ENCODE results near the gene CROCC2. TPM values are rescaled to one million over a fixed set of nuclear protein-coding genes. Genes with fewer than 3 reads are reported as not detected.

The CROCC2 gene
- total and polyA plus RNA-seq, 12 donors = 0.07 to 0.65 (median 0.28) TPM; not detected in 6

GRCh38 chr2:240946654-240947053 lies 40.5 kb downstream of the CROCC2 start:
- WGBS, 4 donors = 62 to 85% (median 75%) methylated on average over 3 to 5 of the region's 5 CpGs
- intact Hi-C loops (cut with DNase I) = no loop called here
- Histone ChIP-seq H3K4me3 (no peak overlapping the region), H3K4me1 (replicated peaks in 1 of 2) (no peaks in the 10 kb centered on the region), H3K9me3 (replicated peaks in 1 of 3) (no peaks in the 10 kb centered on the region), H3K27me3 (no peaks in the 10 kb centered on the region), H3K36me3 (replicated peaks in 1 of 2) (no peaks in the 10 kb centered on the region), H3K27ac (no peak overlapping the region)
- peak in 4 of 7 donors; percentile 3 to 25 (median 8) for DNase-seq
- no peak for TF ChIP-seq POLR2A (IDR thresholded peaks at IDR 0.05)
- TF ChIP-seq, protein P1, sequence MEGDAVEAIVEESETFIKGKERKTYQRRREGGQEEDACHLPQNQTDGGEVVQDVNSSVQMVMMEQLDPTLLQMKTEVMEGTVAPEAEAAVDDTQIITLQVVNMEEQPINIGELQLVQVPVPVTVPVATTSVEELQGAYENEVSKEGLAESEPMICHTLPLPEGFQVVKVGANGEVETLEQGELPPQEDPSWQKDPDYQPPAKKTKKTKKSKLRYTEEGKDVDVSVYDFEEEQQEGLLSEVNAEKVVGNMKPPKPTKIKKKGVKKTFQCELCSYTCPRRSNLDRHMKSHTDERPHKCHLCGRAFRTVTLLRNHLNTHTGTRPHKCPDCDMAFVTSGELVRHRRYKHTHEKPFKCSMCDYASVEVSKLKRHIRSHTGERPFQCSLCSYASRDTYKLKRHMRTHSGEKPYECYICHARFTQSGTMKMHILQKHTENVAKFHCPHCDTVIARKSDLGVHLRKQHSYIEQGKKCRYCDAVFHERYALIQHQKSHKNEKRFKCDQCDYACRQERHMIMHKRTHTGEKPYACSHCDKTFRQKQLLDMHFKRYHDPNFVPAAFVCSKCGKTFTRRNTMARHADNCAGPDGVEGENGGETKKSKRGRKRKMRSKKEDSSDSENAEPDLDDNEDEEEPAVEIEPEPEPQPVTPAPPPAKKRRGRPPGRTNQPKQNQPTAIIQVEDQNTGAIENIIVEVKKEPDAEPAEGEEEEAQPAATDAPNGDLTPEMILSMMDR (IDR thresholded peaks at IDR 0.05) = no peak

DNA sequence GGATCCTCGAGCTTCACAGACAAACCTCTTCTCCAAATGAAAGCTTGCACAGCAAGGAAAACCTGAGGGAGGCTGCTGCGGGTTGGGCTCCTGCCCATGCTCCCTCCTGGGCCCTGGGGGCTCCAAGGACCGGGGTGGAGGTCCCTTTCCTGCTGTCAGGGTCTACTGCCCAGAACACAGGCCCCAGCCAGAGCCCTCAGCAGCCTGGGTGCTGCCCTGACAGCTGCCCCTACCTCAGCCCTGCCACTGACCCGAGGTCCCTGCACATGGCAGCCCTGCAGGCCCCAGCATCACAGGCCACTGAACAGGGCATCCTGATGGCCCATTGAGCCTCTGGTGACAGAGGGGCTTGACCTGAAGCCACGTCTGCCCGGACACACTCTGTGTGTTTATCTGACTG lies 41.0 kb downstream of the CROCC2 start:
- DNase-seq = peak in 3 of 7 donors; percentile 8 to 15 (median 13)
- no peak overlapping the region for H3K27ac ChIP-seq
- H3K4me3 ChIP-seq = no peak overlapping the region
- TF ChIP-seq POLR2A (IDR thresholded peaks at IDR 0.05) = no peak
- TF ChIP-seq, protein P1 (IDR thresholded peaks at IDR 0.05) = no peak
- H3K36me3 ChIP-seq (replicated peaks in 1 of 2) = no peaks in the 10 kb centered on the region
- H3K27me3 ChIP-seq = no peaks in the 10 kb centered on the region
- H3K9me3 ChIP-seq (replicated peaks in 1 of 3) = no peaks in the 10 kb centered on the region
- WGBS, 4 donors = 60 to 91% (median 84%) methylated on average over 2 to 6 of the region's 6 CpGs
- intact Hi-C loops (cut with DNase I) = no loop called here
- no peaks in the 10 kb centered on the region for H3K4me1 ChIP-seq (replicated peaks in 1 of 2)

DNA sequence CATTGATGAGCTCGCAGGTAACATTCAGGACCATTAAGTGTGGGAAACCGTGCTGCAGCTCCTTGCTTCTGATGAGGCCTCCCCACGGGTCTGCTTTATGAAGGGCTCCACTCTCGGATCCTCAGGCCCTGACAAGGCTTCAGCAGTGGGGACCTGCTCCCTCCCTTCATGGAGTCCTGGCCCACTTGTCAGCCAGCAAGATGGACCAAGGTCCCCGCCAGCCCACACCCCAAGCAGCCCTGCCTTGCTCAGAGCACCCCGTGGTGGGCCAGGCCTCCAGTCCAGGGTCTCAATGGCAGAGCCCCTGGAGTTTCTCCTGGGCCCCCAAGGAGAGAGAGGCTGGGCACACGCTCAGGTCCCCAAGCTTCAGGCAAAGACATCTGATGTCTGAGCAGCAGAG lies 41.5 kb downstream of the CROCC2 start:
- Histone ChIP-seq H3K27ac (no peak overlapping the region), H3K4me1 (replicated peaks in 1 of 2) (no peaks in the 10 kb centered on the region), H3K9me3 (replicated peaks in 1 of 3) (no peaks in the 10 kb centered on the region), H3K4me3 (no peak overlapping the region), H3K27me3 (no peaks in the 10 kb centered on the region), H3K36me3 (replicated peaks in 1 of 2) (no peaks in the 10 kb centered on the region)
- TF ChIP-seq, protein P1 (IDR thresholded peaks at IDR 0.05) = no peak
- no peak for TF ChIP-seq POLR2A (IDR thresholded peaks at IDR 0.05)
- peak in 2 of 7 donors; percentile 7 to 10 for DNase-seq
- intact Hi-C loops (cut with DNase I) = no loop called here
- 80 to 93% (median 89%) methylated on average over 1 to 7 of the region's 7 CpGs for WGBS, 4 donors

- DNase-seq = peak in 1 of 7 donors; percentile 5
- Histone ChIP-seq H3K4me1 (replicated peaks in 1 of 2) (no peaks in the 10 kb centered on the region), H3K27me3 (no peaks in the 10 kb centered on the region), H3K9me3 (replicated peaks in 1 of 3) (no peaks in the 10 kb centered on the region), H3K4me3 (no peak overlapping the region), H3K27ac (no peak overlapping the region), H3K36me3 (replicated peaks in 1 of 2) (no peaks in the 10 kb centered on the region)
- intact Hi-C loops (cut with DNase I) = no loop called here
- no peak for TF ChIP-seq POLR2A (IDR thresholded peaks at IDR 0.05)
- TF ChIP-seq, protein P1 (IDR thresholded peaks at IDR 0.05) = no peak
- WGBS, 4 donors = 94 to 97% (median 96%) methylated on average over 8 of the region's 8 CpGs
Measured at GRCh38 chr2:240948086-240948485, 42.0 kb downstream of the CROCC2 start.
